Smooth muscle cell (in vitro differentiated cells): ENCODE measurements around the gene PARD3B. TPM values are rescaled to one million over a fixed set of nuclear protein-coding genes. Genes with fewer than 3 reads are reported as not detected.
A peak's percentile ranks its signal among the peaks of the same experiment; 100 is the strongest.

Experiments used
- DNase-seq: peaks from one replicate; lab custom pipeline; 2025; ENCODE audit not compliant: unreplicated experiment; lab: John Stamatoyannopoulos, UW
- H2AFZ ChIP-seq: fragments of 200-600 bp; sonication (generic); 2 replicates; pipeline ENCODE4 v1.6.0; 2016; ENCODE audit warnings: antibody characterized with exemption, low read depth, mild to moderate bottlenecking
- H3F3A ChIP-seq: fragments of 200-600 bp; sonication (generic); 2 replicates; pipeline ENCODE4 v1.6.0; 2017; ENCODE audit warnings: antibody characterized with exemption, low read depth
- H3K27ac ChIP-seq: fragments of 200-600 bp; sonication (generic); 2 replicates; pipeline ENCODE4 v1.5.1; 2016; ENCODE audit warnings: low read depth, mild to moderate bottlenecking
- H3K27me3 ChIP-seq: fragments of 200-600 bp; sonication (generic); 2 replicates; pipeline ENCODE4 v1.6.1; 2016; ENCODE audit warnings: low read depth, mild to moderate bottlenecking
- H3K36me3 ChIP-seq: fragments of 200-600 bp; sonication (generic); 2 replicates; pipeline ENCODE4 v1.5.1; 2016; ENCODE audit warnings: low read depth
- H3K4me1 ChIP-seq: fragments of 200-600 bp; sonication (generic); 2 replicates; pipeline ENCODE4 v1.5.1; 2016; ENCODE audit warnings: low read depth
- H3K4me2 ChIP-seq: fragments of 200-600 bp; sonication (generic); 2 replicates; pipeline ENCODE4 v1.6.0; 2016; ENCODE audit warnings: mild to moderate bottlenecking
- H3K4me3 ChIP-seq: fragments of 200-600 bp; sonication (generic); 2 replicates; pipeline ENCODE4 v1.5.1; 2016; ENCODE audit warnings: mild to moderate bottlenecking
- H3K79me2 ChIP-seq: fragments of 200-600 bp; sonication (generic); 2 replicates; pipeline ENCODE4 v1.6.0; 2016; ENCODE audit warnings: low read depth, mild to moderate bottlenecking
- H3K9ac ChIP-seq: fragments of 200-600 bp; sonication (generic); 2 replicates; pipeline ENCODE4 v1.6.0; 2016; ENCODE audit warnings: low read depth
- H3K9me3 ChIP-seq: fragments of 200-600 bp; sonication (generic); replicated peaks from 2 replicates; pipeline ENCODE4 v1.5.1; 2016; ENCODE audit warnings: low read depth
- H4K20me1 ChIP-seq: fragments of 200-600 bp; sonication (generic); 2 replicates; pipeline ENCODE4 v1.6.0; 2016; ENCODE audit warnings: low read depth
- WGBS: methylation state at CpG from one replicate; pipeline ENCODE4 v1.1.7; 2016; ENCODE audit warnings: low lambda C conversion rate; 5-methylcytosine and 5-hydroxymethylcytosine counted together
- polyA plus RNA-seq: library from polyadenylated mRNA; unstranded; fragments of >200 nt; fragmentation: Nextera tagmentation; extraction: Ambion mirVana; gene quantifications from 2 replicates; pipeline ENCODE4 v1.2.1, GENCODE V29; 2016
- total RNA-seq: library from RNA; depleted of rRNA; stranded (reverse); fragments of >200 nt; gene quantifications from 2 replicates; pipeline ENCODE4 v1.2.3, GENCODE V29; 2014
- TF ChIP-seq, protein P1 (sequence below): fragments of 200-600 bp; sonication (generic); IDR thresholded peaks from 2 replicates; pipeline ENCODE4 v1.5.1; 2017; ENCODE audit warnings: borderline replicate concordance, mild to moderate bottlenecking, antibody characterized with exemption; ENCODE audit not compliant: insufficient read depth, poor library complexity, severe bottlenecking

PARD3B gene
- total and polyA plus RNA-seq, 2 experiments from 2014 or later = 3.3 to 12.2 TPM

DNA sequence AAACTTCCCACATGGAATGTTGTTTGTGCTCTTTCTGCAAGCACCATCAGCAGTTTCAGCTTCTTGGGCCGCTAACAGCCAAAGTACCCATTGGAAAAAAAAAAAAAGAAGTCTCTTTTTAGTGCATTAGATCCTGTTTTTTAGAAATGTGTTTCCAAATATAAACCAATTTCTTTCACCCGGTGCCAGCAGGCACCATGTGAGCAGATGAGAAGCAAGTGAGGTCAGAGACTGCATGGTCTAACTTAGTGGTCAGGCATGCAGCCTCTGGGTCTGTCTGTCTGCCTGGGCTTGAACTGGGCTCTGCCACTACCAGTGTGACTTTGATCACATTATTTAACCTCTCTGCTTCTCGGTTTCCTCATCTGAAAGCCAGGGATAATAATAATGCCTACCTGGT is 1061.9 kb downstream of the PARD3B start:
- Histone ChIP-seq H2AFZ (no peak overlapping the region), H3F3A (peaks cover 4% of the 10 kb centered on the region), H3K4me2 (no peak overlapping the region), H3K4me3 (no peak overlapping the region), H3K27me3 (peaks cover 19% of the 10 kb centered on the region), H3K36me3 (no peaks in the 10 kb centered on the region), H3K9me3 (peaks cover 10% of the 10 kb centered on the region), H3K27ac (no peak overlapping the region), H3K4me1 (peaks cover 5% of the 10 kb centered on the region), H4K20me1 (no peaks in the 10 kb centered on the region), H3K79me2 (no peaks in the 10 kb centered on the region), H3K9ac (no peak overlapping the region)
- DNase-seq = no peak
- 95% methylated on average over 3 of the region's 3 CpGs for WGBS
- TF ChIP-seq, protein P1, sequence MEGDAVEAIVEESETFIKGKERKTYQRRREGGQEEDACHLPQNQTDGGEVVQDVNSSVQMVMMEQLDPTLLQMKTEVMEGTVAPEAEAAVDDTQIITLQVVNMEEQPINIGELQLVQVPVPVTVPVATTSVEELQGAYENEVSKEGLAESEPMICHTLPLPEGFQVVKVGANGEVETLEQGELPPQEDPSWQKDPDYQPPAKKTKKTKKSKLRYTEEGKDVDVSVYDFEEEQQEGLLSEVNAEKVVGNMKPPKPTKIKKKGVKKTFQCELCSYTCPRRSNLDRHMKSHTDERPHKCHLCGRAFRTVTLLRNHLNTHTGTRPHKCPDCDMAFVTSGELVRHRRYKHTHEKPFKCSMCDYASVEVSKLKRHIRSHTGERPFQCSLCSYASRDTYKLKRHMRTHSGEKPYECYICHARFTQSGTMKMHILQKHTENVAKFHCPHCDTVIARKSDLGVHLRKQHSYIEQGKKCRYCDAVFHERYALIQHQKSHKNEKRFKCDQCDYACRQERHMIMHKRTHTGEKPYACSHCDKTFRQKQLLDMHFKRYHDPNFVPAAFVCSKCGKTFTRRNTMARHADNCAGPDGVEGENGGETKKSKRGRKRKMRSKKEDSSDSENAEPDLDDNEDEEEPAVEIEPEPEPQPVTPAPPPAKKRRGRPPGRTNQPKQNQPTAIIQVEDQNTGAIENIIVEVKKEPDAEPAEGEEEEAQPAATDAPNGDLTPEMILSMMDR = no peak

DNA sequence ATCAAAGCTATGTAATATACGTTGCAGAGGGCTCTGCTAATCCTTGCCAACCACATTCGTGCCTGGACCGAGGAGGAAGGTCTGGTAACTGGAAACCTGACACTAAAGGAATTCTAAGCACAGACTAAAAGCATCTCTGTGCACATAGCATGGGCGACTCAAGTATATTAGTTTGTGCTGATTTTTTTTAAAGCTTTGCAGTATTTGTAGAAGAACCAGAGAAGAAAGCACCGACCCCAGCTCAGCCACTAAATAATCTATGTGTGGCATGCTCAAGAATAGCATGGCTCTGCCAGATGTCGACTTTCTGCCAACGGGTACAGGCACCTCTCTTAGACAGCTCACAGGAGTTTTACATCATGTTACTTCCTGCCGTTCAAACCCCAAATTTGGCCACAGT is 1063.8 kb downstream of the PARD3B start:
- H3K27me3 ChIP-seq = peaks cover 19% of the 10 kb centered on the region
- no peak overlapping the region for H3K4me3 ChIP-seq
- TF ChIP-seq, protein P1 = no peak
- H3K4me1 ChIP-seq = peaks cover 22% of the 10 kb centered on the region
- 72% methylated on average over 8 of the region's 8 CpGs for WGBS
- H3K36me3 ChIP-seq = no peaks in the 10 kb centered on the region
- no peak overlapping the region for H2AFZ ChIP-seq
- H3K9ac ChIP-seq = no peak overlapping the region
- no peak for DNase-seq
- H3K79me2 ChIP-seq = no peaks in the 10 kb centered on the region
- no peak overlapping the region for H3K27ac ChIP-seq
- no peaks in the 10 kb centered on the region for H4K20me1 ChIP-seq
- no peaks in the 10 kb centered on the region for H3K9me3 ChIP-seq
- H3K4me2 ChIP-seq = no peak overlapping the region
- H3F3A ChIP-seq = peaks cover 11% of the 10 kb centered on the region

DNA sequence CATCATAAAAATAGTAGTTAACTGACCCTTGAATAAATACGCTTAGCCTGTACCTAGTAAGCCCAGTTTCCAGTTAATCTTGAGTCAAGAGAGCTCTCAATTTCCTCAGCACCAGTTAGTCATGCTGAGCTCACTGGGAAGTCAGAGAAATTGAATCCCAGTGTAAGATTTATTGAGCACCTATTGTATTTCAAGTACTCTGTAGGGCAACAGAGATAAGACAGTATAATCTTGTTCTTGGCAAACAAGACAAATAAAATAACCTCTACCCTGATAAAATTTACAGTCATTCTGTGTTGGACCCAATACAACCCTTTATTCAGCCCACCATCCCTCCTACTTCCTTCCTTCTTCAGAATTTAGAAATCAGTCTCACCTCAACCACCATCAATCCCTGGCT is 1065.2 kb downstream of the PARD3B start:
- Histone ChIP-seq H3K27me3 (peaks cover 19% of the 10 kb centered on the region), H4K20me1 (no peaks in the 10 kb centered on the region), H3K4me2 (no peak overlapping the region), H3K9me3 (no peaks in the 10 kb centered on the region), H3K27ac (no peak overlapping the region), H3F3A (peaks cover 11% of the 10 kb centered on the region), H3K36me3 (no peaks in the 10 kb centered on the region), H3K4me3 (no peak overlapping the region), H3K9ac (no peak overlapping the region), H3K4me1 (peaks cover 22% of the 10 kb centered on the region), H2AFZ (no peak overlapping the region), H3K79me2 (no peaks in the 10 kb centered on the region)
- TF ChIP-seq, protein P1 = no peak
- 69% methylated on average over 1 of the region's 1 CpG for WGBS
- no peak for DNase-seq

DNA sequence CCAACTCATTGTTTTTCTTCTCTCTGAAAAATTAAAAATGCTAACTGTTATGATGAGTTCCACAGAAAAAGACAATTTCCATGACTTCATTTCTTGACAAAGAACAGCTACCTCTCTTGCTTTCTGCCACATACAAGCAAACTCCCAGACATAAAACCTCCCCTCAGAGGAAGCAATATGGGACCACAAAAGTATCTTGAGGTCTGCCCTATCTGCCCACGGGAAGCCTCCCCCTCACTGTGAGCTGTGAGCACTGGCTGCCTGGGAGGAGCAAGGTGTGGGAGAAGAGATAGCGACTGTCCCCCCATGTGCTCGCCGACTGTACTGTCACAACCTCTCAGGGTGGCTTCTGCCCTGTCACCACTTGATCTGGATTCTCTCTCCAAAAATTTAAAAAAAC is 1067.4 kb downstream of the PARD3B start:
- H3K27ac ChIP-seq = peak overlapping the region; percentile 4
- peaks cover 22% of the 10 kb centered on the region for H3K4me1 ChIP-seq
- peaks cover 12% of the 10 kb centered on the region for H3K27me3 ChIP-seq
- H4K20me1 ChIP-seq = no peaks in the 10 kb centered on the region
- H3F3A ChIP-seq = peaks cover 11% of the 10 kb centered on the region
- H3K9me3 ChIP-seq = no peaks in the 10 kb centered on the region
- H3K9ac ChIP-seq = no peak overlapping the region
- WGBS = 14% methylated on average over 4 of the region's 4 CpGs
- DNase-seq = no peak
- H3K4me2 ChIP-seq = peak overlapping the region; percentile 32
- TF ChIP-seq, protein P1 = no peak
- no peaks in the 10 kb centered on the region for H3K79me2 ChIP-seq
- no peak overlapping the region for H3K4me3 ChIP-seq
- H3K36me3 ChIP-seq = no peaks in the 10 kb centered on the region
- no peak overlapping the region for H2AFZ ChIP-seq
